AG10803 (cell line): ENCODE measurements around the gene SETD5.

Source experiments
- DNase-seq: peaks from one replicate; pipeline ENCODE4 v3.0.0; 2010; ENCODE audit warnings: low read depth
- H3K4me3 ChIP-seq: 2 replicates; pipeline ENCODE4 v1.5.1; 2011; ENCODE audit warnings: mild to moderate bottlenecking, low read length, control low read depth
- CTCF ChIP-seq: conservative IDR thresholded peaks from 2 replicates; pipeline ENCODE4 v1.5.1; 2011; ENCODE audit warnings: mild to moderate bottlenecking, low read length, control low read depth, inconsistent platforms

SETD5 gene

DNA sequence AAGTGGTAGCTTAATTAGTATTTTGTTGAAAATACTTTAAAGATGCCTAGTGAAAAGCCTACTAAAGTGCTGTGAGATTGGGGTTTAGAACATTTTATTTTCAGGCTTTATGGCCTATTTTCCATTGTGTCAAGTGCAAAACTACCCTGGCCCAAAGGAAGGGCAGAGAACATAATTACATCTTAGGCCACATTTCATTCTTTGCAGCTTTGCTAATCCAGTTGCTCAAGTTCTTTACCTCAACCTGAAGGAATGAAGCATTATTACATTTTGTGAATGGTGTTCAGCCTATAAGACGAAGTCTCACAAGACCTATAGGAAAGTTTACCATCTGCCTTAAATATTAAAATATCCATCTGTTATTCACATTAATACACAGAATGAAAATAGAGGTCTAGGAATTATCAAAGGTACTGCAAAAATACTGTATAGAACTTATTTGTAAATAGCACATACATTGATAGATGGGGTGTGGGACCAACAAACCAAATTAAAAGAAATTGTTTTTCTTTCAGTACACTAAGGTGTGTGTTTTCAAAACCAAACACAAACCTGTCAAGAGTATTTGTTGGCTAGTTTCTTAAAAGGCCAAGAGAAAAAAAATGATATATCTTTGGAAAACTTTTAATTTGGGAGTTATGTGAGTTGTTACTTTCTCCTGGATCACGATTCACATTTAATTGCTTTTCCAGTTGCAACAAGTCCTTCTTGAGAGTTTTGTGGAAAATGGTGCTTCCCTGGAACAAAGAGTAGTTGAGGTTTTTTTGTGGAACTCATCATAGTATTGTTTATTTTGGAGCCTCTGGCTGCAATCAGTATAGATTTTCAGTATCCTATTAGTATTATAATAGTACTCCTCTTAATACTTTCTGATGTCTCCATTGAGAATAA is 12.0 kb upstream of the SETD5 start:
- no peak for TF ChIP-seq CTCF
- no peak overlapping the region for H3K4me3 ChIP-seq
- no peak for DNase-seq

GRCh38 chr3:9386078-9386459 is 11.3 kb upstream of the SETD5 start:
- H3K4me3 ChIP-seq, result no peak overlapping the region
- no peak for TF ChIP-seq CTCF
- DNase-seq, result no peak

DNA sequence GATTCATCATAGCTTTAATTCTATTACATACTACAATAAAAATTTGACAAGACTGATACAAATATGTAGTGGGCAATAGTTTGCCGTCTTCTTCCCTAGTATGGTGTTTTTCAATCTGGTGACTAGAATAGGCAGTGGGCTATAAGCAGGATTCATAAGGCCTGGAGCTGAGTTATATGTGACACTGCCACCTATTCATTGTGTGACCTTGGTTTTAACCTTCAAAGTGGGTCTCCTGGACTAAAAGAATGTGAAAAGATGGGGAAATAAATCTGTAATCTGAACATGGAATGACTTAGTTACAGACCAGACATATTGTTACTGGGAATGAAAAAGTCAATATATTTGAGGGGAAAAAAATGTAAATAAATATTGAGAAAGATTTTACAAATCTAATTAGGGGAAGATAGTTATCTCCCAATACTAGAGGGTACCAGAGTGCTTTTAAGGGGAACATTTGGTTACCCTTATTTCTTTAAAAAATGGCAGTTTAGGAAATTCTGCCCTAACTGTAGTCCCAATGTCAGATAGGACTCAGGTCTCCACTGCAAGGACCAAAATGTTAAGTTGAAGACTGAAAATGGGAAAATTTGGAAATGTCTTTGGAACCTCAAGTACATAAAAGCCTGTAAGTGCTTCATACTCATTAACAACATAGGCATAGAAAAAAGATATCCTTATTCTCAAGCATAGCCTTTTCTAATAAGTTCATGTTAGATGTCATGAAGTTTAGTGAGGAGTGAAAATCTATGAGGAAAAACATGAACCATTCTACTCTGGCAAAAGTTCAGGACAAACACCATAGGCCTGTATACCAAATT is 10.7 kb upstream of the SETD5 start:
- no peak for TF ChIP-seq CTCF
- H3K4me3 ChIP-seq, result no peak overlapping the region
- DNase-seq, result no peak

GRCh38 chr3:9387322-9387655 is 10.1 kb upstream of the SETD5 start:
- no peak for TF ChIP-seq CTCF
- DNase-seq, result no peak
- no peak overlapping the region for H3K4me3 ChIP-seq

DNA sequence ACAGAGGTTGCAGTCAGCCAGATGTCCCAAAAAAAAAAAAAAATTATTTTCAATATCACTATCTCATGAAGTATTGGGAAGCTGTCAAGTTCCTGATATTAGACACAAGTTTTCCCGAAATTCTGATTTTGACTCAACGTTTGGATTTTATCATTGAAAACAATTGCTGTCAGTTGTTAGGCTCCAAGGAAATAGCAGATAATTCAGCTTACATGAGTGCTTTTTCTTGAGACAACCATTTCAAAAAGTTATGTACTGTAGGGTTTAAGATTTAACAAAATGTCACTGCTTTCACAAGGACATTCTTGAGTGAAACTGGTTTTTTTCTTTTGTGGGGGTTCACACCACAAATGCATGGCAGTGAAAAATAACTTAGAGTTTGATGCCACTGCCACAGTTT is 9.3 kb upstream of the SETD5 start:
- H3K4me3 ChIP-seq, result no peak overlapping the region
- TF ChIP-seq CTCF, result no peak
- no peak for DNase-seq

GRCh38 chr3:9388562-9389272 is 8.7 kb upstream of the SETD5 start:
- DNase-seq, result no peak
- no peak overlapping the region for H3K4me3 ChIP-seq
- TF ChIP-seq CTCF, result no peak
